ENCODE data around the gene IMPA2. TPM values are rescaled to one million over a fixed set of nuclear protein-coding genes. Genes with fewer than 3 reads are reported as not detected.

IMPA2 gene
- total and polyA plus RNA-seq, 10 of the 15 experiments (the other 5 are each of a cell fraction or from before 2014, with no cell fraction given): 0.24 to 21.0 (median 11.4) TPM

GRCh38 chr18:11969904-11970835, 11.1 kb upstream of the IMPA2 start:
- FAIRE-seq (no peak), DNase-seq (ENCODE audit: low read depth, low spot score) (no peak), ATAC-seq (no peak)
- ChIA-PET CTCF (interaction anchor here (0.9 kb wide), 1 partner anchor 23 kb away, joined by 3 read pairs; no protein-coding TSS in a partner anchor), SMC1A (ENCODE audit: uncharacterized antibody, unreplicated experiment) (no interaction called here), RAD21 (ENCODE audit: unreplicated experiment) (interaction anchor here (1.1 kb wide), 1 partner anchor 33 kb away, joined by 3 read pairs; no protein-coding TSS in a partner anchor), POLR2A (no interaction called here)
- Histone ChIP-seq H3K9ac (ENCODE audit: control insufficient read depth, insufficient read depth, low read length) (no peak overlapping the region), H3K4me1 (ENCODE audit: control insufficient read depth, insufficient read depth, low read length) (no peaks in the 10 kb centered on the region), H3K79me2 (ENCODE audit: control insufficient read depth, insufficient read depth, low read length) (no peaks in the 10 kb centered on the region), H3K9me3 (replicated peaks; ENCODE audit: control insufficient read depth, insufficient read depth, low read length) (no peaks in the 10 kb centered on the region), H3K27me3 (replicated peaks in 1 of 2; ENCODE audit: control insufficient read depth in 2 of 2, insufficient read depth in 2 of 2, low read length in 1 of 2) (no peaks in the 10 kb centered on the region), H2AFZ (ENCODE audit: control insufficient read depth, low read depth, low read length) (no peak overlapping the region), H3K36me3 (ENCODE audit: control insufficient read depth in 2 of 2, insufficient read depth in 2 of 2, low read length in 1 of 2) (no peaks in the 10 kb centered on the region), H3K27ac (ENCODE audit: control insufficient read depth, insufficient read depth) (no peak overlapping the region), H3K4me2 (ENCODE audit: control insufficient read depth, insufficient read depth) (no peak overlapping the region), H3K4me3 (no peak overlapping the region), H4K20me1 (ENCODE audit: control insufficient read depth, insufficient read depth) (no peaks in the 10 kb centered on the region)
- in situ Hi-C loops (cut with MboI) (no loop called here), intact Hi-C loops (cut with micrococcal nuclease; ENCODE audit: unreplicated experiment) (no loop called here)
- TF ChIP-seq BHLHE40 (IDR thresholded peaks at IDR 0.05; ENCODE audit: borderline replicate concordance in 1 of 2, low read depth in 2 of 2, low read length in 1 of 2) (no peak), ZNF217 (IDR thresholded peaks at IDR 0.05) (no peak), MYB (IDR thresholded peaks at IDR 0.05; ENCODE audit: borderline replicate concordance, low read depth, low read length) (no peak), NFYA (IDR thresholded peaks at IDR 0.05; ENCODE audit: borderline replicate concordance, low read depth, low read length) (no peak), POLR2A (IDR thresholded peaks at IDR 0.05; ENCODE audit: low read depth, low read length) (no peak), POLR2AphosphoS2 (IDR thresholded peaks at IDR 0.05; ENCODE audit: low read depth, low read length) (no peak), ZNF384 (IDR thresholded peaks at IDR 0.05; ENCODE audit: borderline replicate concordance, low read depth, low read length) (no peak), SMAD1 (IDR thresholded peaks at IDR 0.05; ENCODE audit: low read depth, partially characterized antibody) (no peak), ETV6 (conservative IDR thresholded peaks at IDR 0.05 in 1 of 2, IDR thresholded peaks at IDR 0.05 in 1 of 2; ENCODE audit: borderline replicate concordance in 1 of 2, low read depth in 1 of 2) (no peak), NBN (IDR thresholded peaks at IDR 0.05) (no peak), RELA (IDR thresholded peaks at IDR 0.05; ENCODE audit: borderline replicate concordance, partially characterized antibody) (no peak), NRF1 (conservative IDR thresholded peaks at IDR 0.05; ENCODE audit: low read depth, low read length) (no peak)
- TF ChIP-seq, protein P1, sequence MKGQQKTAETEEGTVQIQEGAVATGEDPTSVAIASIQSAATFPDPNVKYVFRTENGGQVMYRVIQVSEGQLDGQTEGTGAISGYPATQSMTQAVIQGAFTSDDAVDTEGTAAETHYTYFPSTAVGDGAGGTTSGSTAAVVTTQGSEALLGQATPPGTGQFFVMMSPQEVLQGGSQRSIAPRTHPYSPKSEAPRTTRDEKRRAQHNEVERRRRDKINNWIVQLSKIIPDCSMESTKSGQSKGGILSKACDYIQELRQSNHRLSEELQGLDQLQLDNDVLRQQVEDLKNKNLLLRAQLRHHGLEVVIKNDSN (IDR thresholded peaks at IDR 0.05; ENCODE audit: borderline replicate concordance, extremely low read length, insufficient read depth, low read depth, low read length): no peak
- TF ChIP-seq, protein P2, sequence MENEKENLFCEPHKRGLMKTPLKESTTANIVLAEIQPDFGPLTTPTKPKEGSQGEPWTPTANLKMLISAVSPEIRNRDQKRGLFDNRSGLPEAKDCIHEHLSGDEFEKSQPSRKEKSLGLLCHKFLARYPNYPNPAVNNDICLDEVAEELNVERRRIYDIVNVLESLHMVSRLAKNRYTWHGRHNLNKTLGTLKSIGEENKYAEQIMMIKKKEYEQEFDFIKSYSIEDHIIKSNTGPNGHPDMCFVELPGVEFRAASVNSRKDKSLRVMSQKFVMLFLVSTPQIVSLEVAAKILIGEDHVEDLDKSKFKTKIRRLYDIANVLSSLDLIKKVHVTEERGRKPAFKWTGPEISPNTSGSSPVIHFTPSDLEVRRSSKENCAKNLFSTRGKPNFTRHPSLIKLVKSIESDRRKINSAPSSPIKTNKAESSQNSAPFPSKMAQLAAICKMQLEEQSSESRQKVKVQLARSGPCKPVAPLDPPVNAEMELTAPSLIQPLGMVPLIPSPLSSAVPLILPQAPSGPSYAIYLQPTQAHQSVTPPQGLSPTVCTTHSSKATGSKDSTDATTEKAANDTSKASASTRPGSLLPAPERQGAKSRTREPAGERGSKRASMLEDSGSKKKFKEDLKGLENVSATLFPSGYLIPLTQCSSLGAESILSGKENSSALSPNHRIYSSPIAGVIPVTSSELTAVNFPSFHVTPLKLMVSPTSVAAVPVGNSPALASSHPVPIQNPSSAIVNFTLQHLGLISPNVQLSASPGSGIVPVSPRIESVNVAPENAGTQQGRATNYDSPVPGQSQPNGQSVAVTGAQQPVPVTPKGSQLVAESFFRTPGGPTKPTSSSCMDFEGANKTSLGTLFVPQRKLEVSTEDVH (IDR thresholded peaks at IDR 0.05; ENCODE audit: low read depth, partially characterized antibody): no peak
- TF ChIP-seq, protein P3, sequence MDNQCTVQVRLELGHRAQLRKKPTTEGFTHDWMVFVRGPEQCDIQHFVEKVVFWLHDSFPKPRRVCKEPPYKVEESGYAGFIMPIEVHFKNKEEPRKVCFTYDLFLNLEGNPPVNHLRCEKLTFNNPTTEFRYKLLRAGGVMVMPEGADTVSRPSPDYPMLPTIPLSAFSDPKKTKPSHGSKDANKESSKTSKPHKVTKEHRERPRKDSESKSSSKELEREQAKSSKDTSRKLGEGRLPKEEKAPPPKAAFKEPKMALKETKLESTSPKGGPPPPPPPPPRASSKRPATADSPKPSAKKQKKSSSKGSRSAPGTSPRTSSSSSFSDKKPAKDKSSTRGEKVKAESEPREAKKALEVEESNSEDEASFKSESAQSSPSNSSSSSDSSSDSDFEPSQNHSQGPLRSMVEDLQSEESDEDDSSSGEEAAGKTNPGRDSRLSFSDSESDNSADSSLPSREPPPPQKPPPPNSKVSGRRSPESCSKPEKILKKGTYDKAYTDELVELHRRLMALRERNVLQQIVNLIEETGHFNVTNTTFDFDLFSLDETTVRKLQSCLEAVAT (IDR thresholded peaks at IDR 0.05): no peak
- BruUV-seq (replicated peaks): no TSS peak
- WGBS (ENCODE audit: insufficient coverage, insufficient replicate concordance, low lambda C conversion rate, missing lambda C conversion rate): 62% methylated on average over 9 of the region's 9 CpGs

All from GM12878 (cell line).